Fibroblast of lung (primary cell): ENCODE results near the gene HSPA4.

ENCODE experiments used
- EZH2 ChIP-seq: IDR thresholded peaks from 2 replicates; pipeline ENCODE4 v1.5.1; 2012; ENCODE audit warnings: low read length, control low read depth, mild to moderate bottlenecking; ENCODE audit errors: missing control alignments
- TF ChIP-seq, protein P1 (sequence below), 2 donors: IDR thresholded peaks in 1 of 2; conservative IDR thresholded peaks in 1 of 2; 1 replicate in 1 of 2; 2 replicates in 1 of 2; pipeline ENCODE4 v1.5.1; 2011 to 2012; ENCODE audit warnings: low read length in 2 of 2, control low read depth in 1 of 2, inconsistent platforms in 1 of 2, low read depth in 1 of 2, mild to moderate bottlenecking in 1 of 2

DNA sequence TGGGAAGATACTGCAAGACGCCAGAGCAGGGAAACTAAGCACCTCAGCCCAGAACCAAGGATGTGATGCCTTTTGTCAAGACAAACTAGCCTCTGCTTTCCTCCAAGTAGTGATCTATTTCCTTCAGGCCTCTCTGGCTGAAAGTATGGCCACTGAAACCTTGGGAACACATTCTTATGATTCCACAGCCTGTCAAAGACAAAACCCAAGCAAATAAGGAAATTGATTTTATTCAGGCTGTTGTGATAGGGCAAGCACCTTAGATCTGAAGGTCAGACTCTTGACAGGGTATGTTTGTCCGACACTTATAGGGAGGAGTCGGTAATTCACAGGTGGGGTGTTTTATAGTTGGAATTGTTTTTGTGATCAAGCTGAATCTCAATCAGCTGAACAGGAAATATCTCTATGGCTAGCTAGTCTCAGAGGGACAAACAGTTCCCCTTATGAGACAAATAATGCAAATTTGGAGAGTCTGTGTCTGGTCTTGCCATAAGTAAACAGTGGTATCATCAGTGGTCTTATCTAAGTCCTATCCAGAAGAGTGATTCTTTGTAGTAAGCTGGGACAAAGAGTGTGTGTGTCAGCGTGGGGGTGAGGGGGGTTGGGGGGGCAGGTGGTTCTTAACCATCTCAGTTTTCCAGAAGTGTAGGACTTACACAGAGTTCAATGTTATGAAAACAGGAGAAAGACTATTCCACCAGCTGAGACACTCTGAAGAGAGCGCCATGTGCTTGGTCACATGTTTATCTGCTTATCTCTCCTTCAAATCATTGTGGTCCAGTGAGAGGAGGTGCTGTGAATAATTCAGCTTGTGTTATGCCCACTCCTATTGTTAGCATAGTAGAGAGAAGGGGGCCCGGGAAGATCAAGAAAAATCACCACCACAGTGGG, 18.7 kb upstream of the HSPA4 start:
- TF ChIP-seq EZH2, result no peak
- TF ChIP-seq, protein P1, sequence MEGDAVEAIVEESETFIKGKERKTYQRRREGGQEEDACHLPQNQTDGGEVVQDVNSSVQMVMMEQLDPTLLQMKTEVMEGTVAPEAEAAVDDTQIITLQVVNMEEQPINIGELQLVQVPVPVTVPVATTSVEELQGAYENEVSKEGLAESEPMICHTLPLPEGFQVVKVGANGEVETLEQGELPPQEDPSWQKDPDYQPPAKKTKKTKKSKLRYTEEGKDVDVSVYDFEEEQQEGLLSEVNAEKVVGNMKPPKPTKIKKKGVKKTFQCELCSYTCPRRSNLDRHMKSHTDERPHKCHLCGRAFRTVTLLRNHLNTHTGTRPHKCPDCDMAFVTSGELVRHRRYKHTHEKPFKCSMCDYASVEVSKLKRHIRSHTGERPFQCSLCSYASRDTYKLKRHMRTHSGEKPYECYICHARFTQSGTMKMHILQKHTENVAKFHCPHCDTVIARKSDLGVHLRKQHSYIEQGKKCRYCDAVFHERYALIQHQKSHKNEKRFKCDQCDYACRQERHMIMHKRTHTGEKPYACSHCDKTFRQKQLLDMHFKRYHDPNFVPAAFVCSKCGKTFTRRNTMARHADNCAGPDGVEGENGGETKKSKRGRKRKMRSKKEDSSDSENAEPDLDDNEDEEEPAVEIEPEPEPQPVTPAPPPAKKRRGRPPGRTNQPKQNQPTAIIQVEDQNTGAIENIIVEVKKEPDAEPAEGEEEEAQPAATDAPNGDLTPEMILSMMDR (conservative IDR thresholded peaks at IDR 0.05 in 1 of 2, IDR thresholded peaks at IDR 0.05 in 1 of 2; ENCODE audit: low read depth in 1 of 2, low read length in 2 of 2), result no peak
